Thyroid gland (tissue), 4 donors: ENCODE results near the gene HSD3B7. TPM values are rescaled to one million over a fixed set of nuclear protein-coding genes. Genes with fewer than 3 reads are reported as not detected.

ENCODE experiments used
- DNase-seq, 2 donors: peaks; one replicate each; pipeline ENCODE4 v3.0.0-alpha.2; 2019
- H3K27ac ChIP-seq, 3 donors: fragments of 200-600 bp; sonication (generic); 1 replicate in 2 of 3; 2 replicates in 1 of 3; pipeline ENCODE4 v1.5.1; 2016 to 2019; ENCODE audit warnings: mild to moderate bottlenecking in 1 of 3, moderate library complexity in 1 of 3
- H3K27me3 ChIP-seq: fragments of 200-600 bp; sonication (generic); one replicate; pipeline ENCODE4 v1.5.1; 2019
- H3K36me3 ChIP-seq, 2 donors: fragments of 200-600 bp; sonication (generic); one replicate each; pipeline ENCODE4 v1.5.1; 2016 to 2019
- H3K4me1 ChIP-seq, 2 donors: fragments of 200-600 bp; sonication (generic); one replicate each; pipeline ENCODE4 v1.5.1; 2017 to 2019
- H3K4me3 ChIP-seq, 3 donors: fragments of 200-600 bp; sonication (generic); replicated peaks in 1 of 3; 1 replicate in 2 of 3; 2 replicates in 1 of 3; pipeline ENCODE4 v1.5.1; 2016; ENCODE audit warnings: mild to moderate bottlenecking in 1 of 3
- H3K9me3 ChIP-seq: fragments of 200-600 bp; sonication (generic); one replicate; pipeline ENCODE4 v1.5.1; 2017
- POLR2A ChIP-seq, 2 donors: fragments of 450-650 bp; IDR thresholded peaks; one replicate each; pipeline ENCODE4 v1.6.1; 2017; ENCODE audit warnings: antibody characterized with exemption in 2 of 2, mild to moderate bottlenecking in 2 of 2, moderate library complexity in 1 of 2
- WGBS, 2 donors: methylation state at CpG; one replicate each; pipeline ENCODE4 v1.1.5; 2017; 5-methylcytosine and 5-hydroxymethylcytosine counted together
- intact Hi-C: fragments of 100-400 bp; cut with DNase I; formaldehyde crosslinking; loops from one replicate; pipeline ENCODE4 v1.15.1; 2023
- total RNA-seq, 4 donors: library from RNA; depleted of rRNA; stranded (reverse); fragments of >200 nt; gene quantifications; one replicate each; pipeline ENCODE4 v1.2.3, GENCODE V29; 2016
- TF ChIP-seq, protein P1 (sequence below), 6 experiments: fragments of 200-600 bp in 3 of 6; fragments of 450-650 bp in 3 of 6; sonication (generic) in 3 of 6; IDR thresholded peaks; one replicate each; pipeline ENCODE4 v1.5.1; 2016 to 2019; ENCODE audit warnings: antibody characterized with exemption in 6 of 6, mild to moderate bottlenecking in 2 of 6, inconsistent platforms in 1 of 6, moderate library complexity in 1 of 6

HSD3B7 gene
- total RNA-seq, 4 donors from 2014 or later = 4.0 to 13.8 (median 10.9) TPM

DNA sequence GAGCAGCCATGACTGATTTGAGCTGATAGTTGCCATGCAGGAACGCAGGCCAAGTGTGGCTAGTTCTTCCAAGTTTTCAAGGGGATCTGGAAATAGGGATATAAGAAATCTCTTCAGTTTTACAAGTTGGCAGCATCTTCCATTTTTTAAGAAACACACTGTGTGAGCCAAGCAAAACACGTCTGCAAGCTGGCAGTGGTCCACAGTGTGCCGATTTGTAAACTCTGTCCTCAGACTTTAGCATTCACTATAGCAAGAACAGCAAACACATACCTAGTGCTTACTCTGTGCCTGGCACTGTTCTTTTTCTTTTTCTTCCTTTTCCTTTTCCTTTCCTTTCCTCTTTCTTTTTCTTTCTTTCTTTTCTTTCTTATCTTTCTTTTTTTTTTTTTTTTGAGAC, 33.3 kb upstream of the HSD3B7 start:
- TF ChIP-seq, protein P1, sequence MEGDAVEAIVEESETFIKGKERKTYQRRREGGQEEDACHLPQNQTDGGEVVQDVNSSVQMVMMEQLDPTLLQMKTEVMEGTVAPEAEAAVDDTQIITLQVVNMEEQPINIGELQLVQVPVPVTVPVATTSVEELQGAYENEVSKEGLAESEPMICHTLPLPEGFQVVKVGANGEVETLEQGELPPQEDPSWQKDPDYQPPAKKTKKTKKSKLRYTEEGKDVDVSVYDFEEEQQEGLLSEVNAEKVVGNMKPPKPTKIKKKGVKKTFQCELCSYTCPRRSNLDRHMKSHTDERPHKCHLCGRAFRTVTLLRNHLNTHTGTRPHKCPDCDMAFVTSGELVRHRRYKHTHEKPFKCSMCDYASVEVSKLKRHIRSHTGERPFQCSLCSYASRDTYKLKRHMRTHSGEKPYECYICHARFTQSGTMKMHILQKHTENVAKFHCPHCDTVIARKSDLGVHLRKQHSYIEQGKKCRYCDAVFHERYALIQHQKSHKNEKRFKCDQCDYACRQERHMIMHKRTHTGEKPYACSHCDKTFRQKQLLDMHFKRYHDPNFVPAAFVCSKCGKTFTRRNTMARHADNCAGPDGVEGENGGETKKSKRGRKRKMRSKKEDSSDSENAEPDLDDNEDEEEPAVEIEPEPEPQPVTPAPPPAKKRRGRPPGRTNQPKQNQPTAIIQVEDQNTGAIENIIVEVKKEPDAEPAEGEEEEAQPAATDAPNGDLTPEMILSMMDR (IDR thresholded peaks at IDR 0.05) = no peak
- TF ChIP-seq POLR2A (IDR thresholded peaks at IDR 0.05) = no peak
- Histone ChIP-seq H3K9me3 (no peaks in the 10 kb centered on the region), H3K27me3 (no peaks in the 10 kb centered on the region), H3K27ac (no peak overlapping the region), H3K36me3 (no peaks in the 10 kb centered on the region), H3K4me3 (no peak overlapping the region), H3K4me1 (peaks cover 22 to 29% of the 10 kb centered on the region in 2 donors)
- intact Hi-C loops = no loop called here
- WGBS, 2 donors = 22 to 23% methylated on average over 3 of the region's 3 CpGs
- peak; percentile 51 to 71 for DNase-seq

DNA sequence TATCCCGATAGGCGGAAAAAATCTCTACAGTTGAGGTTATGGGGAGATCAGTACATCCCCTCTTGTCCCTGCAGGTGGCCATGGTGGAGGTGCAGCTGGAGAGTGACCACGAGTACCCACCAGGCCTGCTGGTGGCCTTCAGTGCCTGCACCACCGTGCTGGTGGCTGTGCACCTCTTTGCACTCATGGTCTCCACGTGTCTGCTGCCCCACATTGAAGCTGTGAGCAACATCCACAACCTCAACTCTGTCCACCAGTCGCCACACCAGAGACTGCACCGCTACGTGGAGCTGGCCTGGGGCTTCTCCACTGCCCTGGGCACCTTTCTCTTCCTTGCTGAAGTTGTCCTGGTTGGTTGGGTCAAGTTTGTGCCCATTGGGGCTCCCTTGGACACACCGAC, 31.9 kb upstream of the HSD3B7 start:
- H3K9me3 ChIP-seq = no peaks in the 10 kb centered on the region
- no peaks in the 10 kb centered on the region for H3K36me3 ChIP-seq
- peaks cover 24 to 25% of the 10 kb centered on the region in 2 donors for H3K4me1 ChIP-seq
- intact Hi-C loops = no loop called here
- no peak overlapping the region for H3K4me3 ChIP-seq
- DNase-seq = no peak
- peak overlapping the region in 1 of 3 donors; percentile 40 for H3K27ac ChIP-seq
- WGBS, 2 donors = 86 to 87% methylated on average over 2 to 8 of the region's 9 CpGs
- TF ChIP-seq, protein P1 (IDR thresholded peaks at IDR 0.05) = no peak
- no peak for TF ChIP-seq POLR2A (IDR thresholded peaks at IDR 0.05)
- H3K27me3 ChIP-seq = no peaks in the 10 kb centered on the region

DNA sequence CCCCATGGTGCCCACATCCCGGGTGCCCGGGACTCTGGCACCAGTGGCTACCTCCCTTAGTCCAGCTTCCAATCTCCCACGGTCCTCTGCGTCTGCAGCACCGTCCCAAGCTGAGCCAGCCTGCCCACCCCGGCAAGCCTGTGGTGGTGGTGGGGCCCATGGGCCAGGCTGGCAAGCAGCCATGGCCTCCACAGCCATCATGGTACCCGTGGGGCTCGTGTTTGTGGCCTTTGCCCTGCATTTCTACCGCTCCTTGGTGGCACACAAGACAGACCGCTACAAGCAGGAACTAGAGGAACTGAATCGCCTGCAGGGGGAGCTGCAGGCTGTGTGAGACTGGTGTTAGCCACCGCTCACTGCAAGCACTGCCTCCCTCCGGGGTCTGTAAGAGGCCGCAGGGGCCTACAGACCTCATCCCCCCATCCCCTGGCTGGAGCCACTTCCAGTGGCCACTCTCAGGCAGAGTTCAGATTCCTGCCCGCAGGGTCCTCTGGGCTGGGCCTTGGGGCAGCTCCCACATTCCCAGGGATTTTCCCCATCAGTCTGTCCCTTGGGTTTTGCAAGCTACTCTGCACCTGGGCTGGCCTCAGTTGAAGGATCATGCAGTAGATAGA, 31.4 kb upstream of the HSD3B7 start:
- DNase-seq = peak; percentile 48 to 52
- TF ChIP-seq, protein P1 (IDR thresholded peaks at IDR 0.05) = peak in 5 of 6 experiments; percentile 8 to 56 (median 37)
- TF ChIP-seq POLR2A (IDR thresholded peaks at IDR 0.05) = no peak
- Histone ChIP-seq H3K27me3 (no peaks in the 10 kb centered on the region), H3K36me3 (no peaks in the 10 kb centered on the region), H3K4me1 (peaks cover 27 to 29% of the 10 kb centered on the region in 2 donors), H3K4me3 (no peak overlapping the region), H3K9me3 (no peaks in the 10 kb centered on the region), H3K27ac (peak overlapping the region in 1 of 3 donors; percentile 40)
- intact Hi-C loops = no loop called here
- WGBS, 2 donors = 44 to 80% methylated on average over 1 to 6 of the region's 15 CpGs

DNA sequence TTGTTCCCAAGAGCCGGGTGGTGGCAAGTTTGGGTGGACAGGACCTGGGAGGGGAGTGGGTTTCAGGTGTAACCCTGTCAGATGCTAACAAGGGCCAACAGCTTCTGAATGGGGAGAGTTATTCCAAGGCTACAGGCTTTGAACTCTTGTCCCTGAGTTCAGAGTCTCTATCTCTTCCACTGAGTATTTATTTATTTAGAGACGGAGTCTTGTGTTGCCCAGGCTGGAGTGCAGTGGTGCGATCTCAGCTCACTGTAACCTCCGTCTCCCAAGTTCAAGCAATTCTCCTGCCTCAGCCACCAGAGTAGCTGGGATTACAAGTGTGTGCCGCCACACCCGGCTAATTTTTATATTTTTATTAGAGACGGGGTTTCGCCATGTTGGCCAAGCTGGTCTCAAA, 30.0 kb upstream of the HSD3B7 start:
- intact Hi-C loops = no loop called here
- Histone ChIP-seq H3K27me3 (no peaks in the 10 kb centered on the region), H3K27ac (no peak overlapping the region), H3K4me3 (no peak overlapping the region), H3K4me1 (peaks cover 33% of the 10 kb centered on the region in 2 donors), H3K9me3 (no peaks in the 10 kb centered on the region), H3K36me3 (peaks cover 2 to 9% of the 10 kb centered on the region in 2 donors)
- no peak for DNase-seq
- WGBS, 2 donors = 83 to 88% methylated on average over 8 of the region's 8 CpGs
- TF ChIP-seq, protein P1 (IDR thresholded peaks at IDR 0.05) = no peak
- TF ChIP-seq POLR2A (IDR thresholded peaks at IDR 0.05) = no peak

DNA sequence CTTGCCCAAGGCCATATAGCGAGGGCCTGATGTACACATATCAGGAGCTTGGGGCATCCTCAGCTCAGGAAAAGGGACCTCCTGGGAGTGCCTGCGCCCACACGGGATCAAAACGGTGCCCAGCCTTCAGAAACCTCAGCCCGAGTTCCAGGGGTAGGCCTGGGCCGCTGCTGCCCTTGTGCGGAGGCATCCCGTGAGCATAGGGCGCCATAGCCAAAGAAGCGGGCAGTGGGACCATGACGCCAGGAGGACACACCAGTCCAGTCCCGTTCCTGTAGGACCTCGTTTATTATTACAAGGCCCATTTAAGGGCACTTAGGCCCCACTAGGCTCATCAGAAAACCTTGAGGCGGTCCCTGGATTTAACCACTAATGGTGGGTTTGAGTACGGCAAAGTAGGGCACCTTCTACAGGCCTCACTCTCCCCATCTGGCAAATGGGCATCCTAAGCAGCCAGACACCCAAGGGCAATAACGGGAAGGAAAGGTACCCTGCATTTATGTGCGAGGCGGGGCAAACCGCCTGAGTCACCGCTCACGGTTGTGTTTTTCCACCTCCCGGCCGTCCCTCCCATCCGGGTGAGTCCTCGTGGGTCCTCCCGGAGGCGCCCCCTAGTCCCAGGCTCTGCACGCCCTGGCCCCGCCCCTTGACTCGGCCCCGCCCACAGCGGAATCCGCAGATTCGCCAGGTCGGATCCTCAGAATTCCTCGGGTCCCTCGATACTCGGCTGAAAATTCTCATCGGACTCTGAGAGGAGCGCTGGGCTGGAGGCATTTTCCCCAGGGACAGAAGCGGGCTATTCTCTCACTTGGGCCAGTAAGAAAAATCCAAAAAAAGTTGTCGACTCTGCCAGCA, 28.2 kb upstream of the HSD3B7 start:
- H3K4me3 ChIP-seq = peak overlapping the region; percentile 67 to 90 (median 70)
- DNase-seq = peak; percentile 75 to 76
- peak overlapping the region; percentile 93 to 99 (median 95) for H3K27ac ChIP-seq
- H3K9me3 ChIP-seq = no peaks in the 10 kb centered on the region
- TF ChIP-seq POLR2A (IDR thresholded peaks at IDR 0.05) = no peak
- TF ChIP-seq, protein P1 (IDR thresholded peaks at IDR 0.05) = peak in 1 of 6 experiments; percentile 21
- H3K36me3 ChIP-seq = peaks cover 19 to 26% of the 10 kb centered on the region in 2 donors
- H3K4me1 ChIP-seq = peaks cover 14 to 15% of the 10 kb centered on the region in 2 donors
- 22 to 23% methylated on average over 25 to 31 of the region's 42 CpGs for WGBS, 2 donors
- intact Hi-C loops = no loop called here
- H3K27me3 ChIP-seq = no peaks in the 10 kb centered on the region
